B cell (primary cell): ENCODE results near the gene SLC4A2. TPM values are rescaled to one million over a fixed set of nuclear protein-coding genes. Genes with fewer than 3 reads are reported as not detected.

Experiments used
- ATAC-seq: fragments of 200-7000 bp; cut with Tn5 transposase; one replicate; pipeline ENCODE4 v1.10.0; 2021; ENCODE audit warnings: low read depth, mild to moderate bottlenecking, moderate number of reproducible peaks, moderate library complexity
- CTCF ChIA-PET: fragments of 350-600 bp; sonication (Branson Sonifier 250); formaldehyde crosslinking; loops from one replicate; lab custom pipeline; 2021; ENCODE audit warnings: antibody characterized with exemption, inconsistent platforms; lab: Charles Lee
- POLR2A ChIA-PET: fragments of 350-600 bp; sonication (Branson Sonifier 250); formaldehyde crosslinking; loops from one replicate; lab custom pipeline; 2021; ENCODE audit warnings: antibody characterized with exemption; lab: Charles Lee
- DNase-seq: peaks from one replicate; pipeline ENCODE4 v3.0.0; 2013
- H2AFZ ChIP-seq: 2 replicates; pipeline ENCODE4 v1.6.1; 2012; ENCODE audit warnings: mild to moderate bottlenecking, low read depth, low read length; ENCODE audit not compliant: insufficient read depth, poor library complexity, severe bottlenecking
- H3K27ac ChIP-seq, 2 donors: 1 replicate in 1 of 2; 2 replicates in 1 of 2; pipeline ENCODE4 v1.5.1; 2012 to 2013; ENCODE audit warnings: low read length in 2 of 2, mild to moderate bottlenecking in 2 of 2, moderate library complexity in 1 of 2
- H3K27me3 ChIP-seq, 4 experiments: fragments of 200-600 bp in 1 of 4; sonication (generic) in 1 of 4; replicated peaks in 1 of 4; 1 replicate in 2 of 4; 2 replicates in 2 of 4; pipeline versions ENCODE4 v1.6.1 to v1.7.0; 2013 to 2016; ENCODE audit warnings: low read length in 3 of 4, mild to moderate bottlenecking in 2 of 4, mixed read lengths in 1 of 4, moderate library complexity in 1 of 4; ENCODE audit not compliant: insufficient read depth in 4 of 4, control insufficient read depth in 3 of 4; ENCODE audit errors: control extremely low read depth in 1 of 4
- H3K36me3 ChIP-seq, 2 experiments: replicated peaks in 1 of 2; 1 replicate in 1 of 2; 2 replicates in 1 of 2; pipeline versions ENCODE4 v1.6.1 to v1.7.1; 2013; ENCODE audit warnings: low read length in 1 of 2; ENCODE audit not compliant: insufficient read depth in 2 of 2, control insufficient read depth in 1 of 2; ENCODE audit errors: control extremely low read depth in 1 of 2, extremely low read depth in 1 of 2
- H3K4me1 ChIP-seq, 2 donors: fragments of 200-600 bp in 1 of 2; sonication (generic) in 1 of 2; 1 replicate in 1 of 2; 2 replicates in 1 of 2; pipeline versions ENCODE4 v1.5.1 to v1.6.1; 2013 to 2017; ENCODE audit warnings: low read length in 2 of 2; ENCODE audit not compliant: control insufficient read depth in 2 of 2, insufficient read depth in 2 of 2
- H3K4me2 ChIP-seq: replicated peaks from 2 replicates; pipeline ENCODE3; 2012; ENCODE audit warnings: mild to moderate bottlenecking, low read depth, low read length; ENCODE audit not compliant: poor library complexity, severe bottlenecking
- H3K4me3 ChIP-seq, 5 experiments: fragments of 200-600 bp in 1 of 5; sonication (generic) in 1 of 5; 1 replicate in 3 of 5; 2 replicates in 2 of 5; pipeline versions ENCODE4 v1.5.1 to v1.7.0; 2011 to 2016; ENCODE audit warnings: low read length in 4 of 5, mild to moderate bottlenecking in 4 of 5, low read depth in 2 of 5, control low read depth in 1 of 5, moderate library complexity in 1 of 5; ENCODE audit not compliant: insufficient read depth in 1 of 5; ENCODE audit errors: control extremely low read depth in 1 of 5, extremely low read depth in 1 of 5
- H3K79me2 ChIP-seq: fragments of 200-600 bp; sonication (generic); one replicate; pipeline ENCODE4 v1.6.0; 2016; ENCODE audit warnings: low read length; ENCODE audit not compliant: control insufficient read depth, insufficient read depth
- H3K9ac ChIP-seq: fragments of 200-600 bp; sonication (generic); 2 replicates; pipeline ENCODE4 v1.6.1; 2017; ENCODE audit warnings: mild to moderate bottlenecking, low read length, moderate library complexity
- H3K9me3 ChIP-seq, 3 donors: one replicate each; pipeline versions ENCODE4 v1.6.1 to v1.7.1; 2013; ENCODE audit warnings: low read length in 2 of 3; ENCODE audit not compliant: control insufficient read depth in 2 of 3, insufficient read depth in 1 of 3; ENCODE audit errors: control extremely low read depth in 1 of 3
- H4K20me1 ChIP-seq: 2 replicates; pipeline ENCODE4 v1.6.0; 2012; ENCODE audit warnings: mild to moderate bottlenecking, low read length; ENCODE audit not compliant: insufficient read depth, control insufficient read depth, poor library complexity, severe bottlenecking
- H3K27ac Mint-ChIP-seq: one replicate; pipeline ENCODE4 v1.8.0; 2021; ENCODE audit warnings: mixed read lengths
- H3K27me3 Mint-ChIP-seq: one replicate; pipeline ENCODE4 v1.8.0; 2021; ENCODE audit warnings: mixed read lengths
- H3K4me1 Mint-ChIP-seq: one replicate; pipeline ENCODE4 v1.8.0; 2021; ENCODE audit warnings: mixed read lengths
- H3K4me3 Mint-ChIP-seq: one replicate; pipeline ENCODE4 v1.8.0; 2021; ENCODE audit warnings: mixed read lengths
- H3K9me3 Mint-ChIP-seq: one replicate; pipeline ENCODE4 v1.8.0; 2022; ENCODE audit warnings: mixed read lengths; ENCODE audit not compliant: insufficient read depth
- CTCF ChIP-seq: fragments of 200-600 bp; IDR thresholded peaks from one replicate; pipeline ENCODE4 v1.8.0; 2022; ENCODE audit warnings: antibody characterized with exemption, mild to moderate bottlenecking
- EZH2 ChIP-seq: IDR thresholded peaks from 2 replicates; pipeline ENCODE4 v1.6.1; 2012; ENCODE audit warnings: borderline replicate concordance, low read depth, mild to moderate bottlenecking, moderate library complexity, low read length; ENCODE audit not compliant: insufficient read depth, poor library complexity, severe bottlenecking
- WGBS: methylation state at CpG from one replicate; pipeline ENCODE4 v1.1.5; 2013; ENCODE audit warnings: missing lambda C conversion rate; ENCODE audit not compliant: insufficient coverage; 5-methylcytosine and 5-hydroxymethylcytosine counted together
- intact Hi-C: fragments of 100-400 bp; cut with micrococcal nuclease; formaldehyde crosslinking; loops from one replicate; pipeline ENCODE4 v1.10.0; 2022
- polyA plus RNA-seq: library from polyadenylated mRNA; depleted of rRNA; stranded (reverse); fragments of >200 nt; gene quantifications from 2 replicates; pipeline ENCODE4 v1.2.3, GENCODE V29; 2012
- total RNA-seq, 2 donors: library from RNA; stranded (reverse); fragments of 120-200 nt in 1 of 2; gene quantifications; 1 replicate in 1 of 2; 2 replicates in 1 of 2; pipeline versions ENCODE4 v1.2.3 to v1.2.4, GENCODE V29; 2013 to 2022

Gene SLC4A2
- total and polyA plus RNA-seq, 2 donors (not counting 1 experiment from before 2014, with no cell fraction given), result 82.8 to 113 TPM

- CTCF ChIA-PET, result interaction anchor here (0.6 to 1.6 kb wide), 4 partner anchors 23 to 1453 kb away, joined by 3 to 6 read pairs (median 4); partner anchors contain the start of gene FASTK
Observed at GRCh38 chr7:151057989-151058780, 1.2 kb upstream of the SLC4A2 start.

More at GRCh38 chr7:151057989-151058780, 1.2 kb upstream of the SLC4A2 start:
- Mint-ChIP-seq H3K4me3 (peak overlapping the region; percentile 96), H3K27ac (peak overlapping the region; percentile 94), H3K9me3 (no peaks in the 10 kb centered on the region), H3K4me1 (peaks cover 36% of the 10 kb centered on the region), H3K27me3 (no peaks in the 10 kb centered on the region)
- ATAC-seq, result peak; percentile 92
- Histone ChIP-seq H3K9me3 (no peaks in the 10 kb centered on the region), H3K9ac (peak overlapping the region; percentile 89), H3K4me3 (peak overlapping the region; percentile 67 to 90 (median 73)), H3K27ac (peak overlapping the region; percentile 79 to 82), H3K27me3 (no peaks in the 10 kb centered on the region), H3K4me1 (peaks cover 23 to 40% of the 10 kb centered on the region in 2 donors), H3K4me2 (peak overlapping the region; percentile 100), H3K36me3 (no peaks in the 10 kb centered on the region), H4K20me1 (peaks cover 32% of the 10 kb centered on the region), H3K79me2 (peaks cover 37% of the 10 kb centered on the region), H2AFZ (peak overlapping the region; percentile 98)
- intact Hi-C loops, result loop anchor here (1.0 to 5.0 kb wide), 7 partner anchors 30 to 1343 kb away; partner anchors contain the start of genes ABCB8, ABCF2, REPIN1 and ZNF862
- POLR2A ChIA-PET, result interaction anchor here (0.8 to 1.3 kb wide), 4 partner anchors 12 to 731 kb away, joined by 4 to 7 read pairs (median 6); partner anchors contain the start of gene ABCB8
- peak; percentile 98 for DNase-seq
- TF ChIP-seq EZH2, result no peak
- TF ChIP-seq CTCF, result no peak
- WGBS, result 1% methylated on average over 45 of the region's 46 CpGs
